ENCODE data around the gene FUCA2.

The FUCA2 gene

GRCh38 chr6:143544011-143544696, 32.6 kb upstream of the FUCA2 start:
- Mint-ChIP-seq H3K4me3 (no peak overlapping the region), H3K9me3 (no peaks in the 10 kb centered on the region), H3K36me3 (peaks cover 22% of the 10 kb centered on the region), H3K4me1 (peaks cover 85% of the 10 kb centered on the region), H3K27me3 (no peaks in the 10 kb centered on the region), H3K27ac (peak overlapping the region; percentile 21)
- no peak for DNase-seq
- CTCF ChIA-PET = interaction anchor here (1.7 kb wide), 1 partner anchor 31 kb away, joined by 4 read pairs; no protein-coding TSS in a partner anchor

- Mint-ChIP-seq H3K27ac (peak overlapping the region; percentile 84), H3K4me3 (no peak overlapping the region), H3K9me3 (no peaks in the 10 kb centered on the region), H3K27me3 (no peaks in the 10 kb centered on the region), H3K36me3 (peaks cover 22% of the 10 kb centered on the region), H3K4me1 (peaks cover 85% of the 10 kb centered on the region)
- CTCF ChIA-PET = interaction anchor here (2.0 to 2.7 kb wide), 3 partner anchors 10 to 32 kb away, joined by 6 to 11 read pairs (median 9); no protein-coding TSS in a partner anchor
- DNase-seq = no peak
Observed at GRCh38 chr6:143543435-143543834, 31.9 kb upstream of the FUCA2 start.

- Mint-ChIP-seq H3K27ac (peak overlapping the region; percentile 84), H3K36me3 (peaks cover 18% of the 10 kb centered on the region), H3K4me3 (no peak overlapping the region), H3K4me1 (peaks cover 85% of the 10 kb centered on the region), H3K9me3 (no peaks in the 10 kb centered on the region), H3K27me3 (no peaks in the 10 kb centered on the region)
- peak; percentile 28 for DNase-seq
- CTCF ChIA-PET = interaction anchor here (2.0 to 2.7 kb wide), 3 partner anchors 10 to 32 kb away, joined by 6 to 11 read pairs (median 9); no protein-coding TSS in a partner anchor
Observed at GRCh38 chr6:143542888-143543287, 31.4 kb upstream of the FUCA2 start.

- H3K27me3 Mint-ChIP-seq = no peaks in the 10 kb centered on the region
- DNase-seq = no peak
- H3K36me3 Mint-ChIP-seq = peaks cover 10% of the 10 kb centered on the region
- H3K4me3 Mint-ChIP-seq = no peak overlapping the region
- no peaks in the 10 kb centered on the region for H3K9me3 Mint-ChIP-seq
- CTCF ChIA-PET = interaction anchor here (1.4 kb wide), 1 partner anchor 27 kb away, joined by 4 read pairs; no protein-coding TSS in a partner anchor
- peaks cover 80% of the 10 kb centered on the region for H3K4me1 Mint-ChIP-seq
- H3K27ac Mint-ChIP-seq = peak overlapping the region; percentile 66
Observed at GRCh38 chr6:143540192-143540591, 28.7 kb upstream of the FUCA2 start.

GRCh38 chr6:143539734-143540133, 28.2 kb upstream of the FUCA2 start:
- Mint-ChIP-seq H3K4me3 (no peak overlapping the region), H3K27me3 (no peaks in the 10 kb centered on the region), H3K4me1 (peaks cover 75% of the 10 kb centered on the region), H3K27ac (peak overlapping the region; percentile 91), H3K9me3 (no peaks in the 10 kb centered on the region), H3K36me3 (peaks cover 8% of the 10 kb centered on the region)
- DNase-seq = no peak
- CTCF ChIA-PET = interaction anchor here (1.0 to 4.9 kb wide), 3 partner anchors 20 to 33 kb away, joined by 5 to 53 read pairs (median 6); partner anchors contain the start of gene FUCA2

GRCh38 chr6:143539106-143539505, 27.6 kb upstream of the FUCA2 start:
- CTCF ChIA-PET = interaction anchor here (0.8 to 4.9 kb wide), 5 partner anchors 10 to 34 kb away, joined by 4 to 53 read pairs (median 5); partner anchors contain the start of gene FUCA2
- Mint-ChIP-seq H3K4me1 (peaks cover 71% of the 10 kb centered on the region), H3K27ac (peak overlapping the region; percentile 91)

GRCh38 chr6:143538374-143538773, 26.9 kb upstream of the FUCA2 start:
- Mint-ChIP-seq H3K4me1 (peaks cover 66% of the 10 kb centered on the region), H3K36me3 (peaks cover 3% of the 10 kb centered on the region), H3K4me3 (peak overlapping the region; percentile 82), H3K27me3 (no peaks in the 10 kb centered on the region), H3K9me3 (no peaks in the 10 kb centered on the region), H3K27ac (peak overlapping the region; percentile 91)
- DNase-seq = no peak
- CTCF ChIA-PET = interaction anchor here (0.7 to 4.9 kb wide), 6 partner anchors 7 to 302 kb away, joined by 3 to 53 read pairs (median 5); partner anchors contain the start of gene FUCA2

More at GRCh38 chr6:143539106-143539505, 27.6 kb upstream of the FUCA2 start:
- Mint-ChIP-seq H3K36me3 (peaks cover 6% of the 10 kb centered on the region), H3K4me3 (peak overlapping the region; percentile 82), H3K27me3 (no peaks in the 10 kb centered on the region), H3K9me3 (no peaks in the 10 kb centered on the region)
- peak; percentile 34 for DNase-seq

- H3K27ac Mint-ChIP-seq = peak overlapping the region; percentile 91
- CTCF ChIA-PET = interaction anchor here (0.6 to 4.9 kb wide), 4 partner anchors 9 to 24 kb away, joined by 3 to 53 read pairs (median 4); partner anchors contain the start of gene FUCA2
- peaks cover 53% of the 10 kb centered on the region for H3K4me1 Mint-ChIP-seq
- H3K27me3 Mint-ChIP-seq = no peaks in the 10 kb centered on the region
- H3K36me3 Mint-ChIP-seq = peaks cover 2% of the 10 kb centered on the region
- H3K4me3 Mint-ChIP-seq = peak overlapping the region; percentile 82
- H3K9me3 Mint-ChIP-seq = no peaks in the 10 kb centered on the region
- DNase-seq = peak; percentile 79
Observed at GRCh38 chr6:143536866-143537691, 25.6 kb upstream of the FUCA2 start.

GRCh38 chr6:143536461-143536865, 24.9 kb upstream of the FUCA2 start:
- Mint-ChIP-seq H3K9me3 (no peaks in the 10 kb centered on the region), H3K4me1 (peaks cover 47% of the 10 kb centered on the region), H3K4me3 (peak overlapping the region; percentile 66), H3K27me3 (no peaks in the 10 kb centered on the region), H3K36me3 (peaks cover 2% of the 10 kb centered on the region), H3K27ac (peak overlapping the region; percentile 83)
- peak; percentile 73 for DNase-seq
- CTCF ChIA-PET = interaction anchor here (4.9 kb wide), 1 partner anchor 23 kb away, joined by 53 read pairs; the partner anchor contains the start of gene FUCA2

GRCh38 chr6:143535189-143535614, 23.7 kb upstream of the FUCA2 start:
- no peak overlapping the region for H3K27ac Mint-ChIP-seq
- no peak for DNase-seq
- H3K4me3 Mint-ChIP-seq = no peak overlapping the region
- H3K4me1 Mint-ChIP-seq = peaks cover 39% of the 10 kb centered on the region
- H3K27me3 Mint-ChIP-seq = no peaks in the 10 kb centered on the region
- no peaks in the 10 kb centered on the region for H3K9me3 Mint-ChIP-seq
- CTCF ChIA-PET = interaction anchor here (0.6 to 4.9 kb wide), 2 partner anchors 22 to 303 kb away, joined by 3 to 53 read pairs; partner anchors contain the start of gene FUCA2
- H3K36me3 Mint-ChIP-seq = peaks cover 2% of the 10 kb centered on the region

- H3K36me3 Mint-ChIP-seq = peaks cover 2% of the 10 kb centered on the region
- CTCF ChIA-PET = interaction anchor here (0.9 kb wide), 1 partner anchor 46 kb away, joined by 3 read pairs; no protein-coding TSS in a partner anchor
- no peak for DNase-seq
- H3K27ac Mint-ChIP-seq = no peak overlapping the region
- peaks cover 26% of the 10 kb centered on the region for H3K4me1 Mint-ChIP-seq
- H3K9me3 Mint-ChIP-seq = peaks cover 2% of the 10 kb centered on the region
- no peaks in the 10 kb centered on the region for H3K27me3 Mint-ChIP-seq
- H3K4me3 Mint-ChIP-seq = no peak overlapping the region
Observed at GRCh38 chr6:143531720-143532499, 20.4 kb upstream of the FUCA2 start.

- Mint-ChIP-seq H3K4me3 (no peak overlapping the region), H3K27ac (peak overlapping the region; percentile 87), H3K36me3 (peaks cover 2% of the 10 kb centered on the region), H3K9me3 (peaks cover 2% of the 10 kb centered on the region), H3K4me1 (peaks cover 18% of the 10 kb centered on the region), H3K27me3 (no peaks in the 10 kb centered on the region)
- DNase-seq = no peak
- CTCF ChIA-PET = interaction anchor here (0.8 to 1.7 kb wide), 4 partner anchors 10 to 46 kb away, joined by 3 to 9 read pairs (median 6); no protein-coding TSS in a partner anchor
Observed at GRCh38 chr6:143529095-143529494, 17.6 kb upstream of the FUCA2 start.

- Mint-ChIP-seq H3K4me3 (peak overlapping the region; percentile 14), H3K27ac (peak overlapping the region; percentile 87), H3K4me1 (peaks cover 18% of the 10 kb centered on the region), H3K36me3 (peaks cover 3% of the 10 kb centered on the region), H3K27me3 (no peaks in the 10 kb centered on the region), H3K9me3 (peaks cover 5% of the 10 kb centered on the region)
- CTCF ChIA-PET = interaction anchor here (0.8 to 1.7 kb wide), 4 partner anchors 9 to 47 kb away, joined by 3 to 9 read pairs (median 6); no protein-coding TSS in a partner anchor
- DNase-seq = no peak
Observed at GRCh38 chr6:143528164-143528811, 16.8 kb upstream of the FUCA2 start.

Measured in activated naive CD4-positive, alpha-beta T cell treated with anti-CD3 and anti-CD28 coated beads, Interleukin-2, amount 10 ng/mL, durations not matched to agents 7 days and 5 days (primary cell).